H9 (cell line): ENCODE measurements around the gene CABLES2. TPM values are rescaled to one million over a fixed set of nuclear protein-coding genes. Genes with fewer than 3 reads are reported as not detected.

Source experiments
- DNase-seq: peaks from one replicate; pipeline ENCODE4 v3.0.0-alpha.2; 2017
- H2AFZ ChIP-seq: one replicate; pipeline ENCODE4 v1.6.1; 2013; ENCODE audit warnings: mild to moderate bottlenecking, low read length, control low read depth, moderate library complexity
- H2AK5ac ChIP-seq: 2 replicates; pipeline ENCODE4 v1.6.1; 2013; ENCODE audit warnings: low read length, control low read depth, mixed read lengths; ENCODE audit not compliant: insufficient read length
- H2BK120ac ChIP-seq: one replicate; pipeline ENCODE4 v1.6.1; 2013; ENCODE audit warnings: low read depth, mild to moderate bottlenecking, low read length, control low read depth, inconsistent platforms; ENCODE audit not compliant: poor library complexity, severe bottlenecking
- H2BK12ac ChIP-seq: 2 replicates; pipeline ENCODE4 v1.6.1; 2013; ENCODE audit warnings: low read length, control low read depth, mixed read lengths, low read depth; ENCODE audit not compliant: insufficient read length
- H2BK15ac ChIP-seq: 2 replicates; pipeline ENCODE4 v1.6.1; 2013; ENCODE audit warnings: low read depth, low read length, control low read depth
- H2BK20ac ChIP-seq: one replicate; pipeline ENCODE4 v1.6.1; 2013; ENCODE audit warnings: low read depth, mild to moderate bottlenecking, low read length, control low read depth, inconsistent platforms; ENCODE audit not compliant: poor library complexity, severe bottlenecking
- H2BK5ac ChIP-seq: 2 replicates; pipeline ENCODE4 v1.6.1; 2013; ENCODE audit warnings: low read length, control low read depth, mixed read lengths; ENCODE audit not compliant: insufficient read length
- H3K14ac ChIP-seq: 2 replicates; pipeline ENCODE4 v1.6.1; 2013; ENCODE audit warnings: low read length, control low read depth; ENCODE audit not compliant: insufficient read depth
- H3K18ac ChIP-seq: 2 replicates; pipeline ENCODE4 v1.6.1; 2013; ENCODE audit warnings: low read depth, mild to moderate bottlenecking, mixed read lengths, low read length, control low read depth; ENCODE audit not compliant: insufficient read length
- H3K23ac ChIP-seq: 2 replicates; pipeline ENCODE4 v1.6.1; 2013; ENCODE audit warnings: low read length, control low read depth, mixed read lengths, low read depth; ENCODE audit not compliant: insufficient read length
- H3K23me2 ChIP-seq: 2 replicates; pipeline ENCODE4 v1.6.1; 2013; ENCODE audit warnings: low read depth, mild to moderate bottlenecking, mixed read lengths, low read length, control low read depth; ENCODE audit not compliant: insufficient read length, poor library complexity, severe bottlenecking
- H3K27ac ChIP-seq: 2 replicates; pipeline ENCODE4 v1.5.1; 2013; ENCODE audit warnings: low read length, control low read depth, mixed read lengths, low read depth; ENCODE audit not compliant: insufficient read length
- H3K27me3 ChIP-seq: 2 replicates; pipeline ENCODE4 v1.6.1; 2013; ENCODE audit warnings: low read length, control low read depth, inconsistent platforms; ENCODE audit not compliant: insufficient read depth
- H3K4ac ChIP-seq: 2 replicates; pipeline ENCODE4 v1.6.1; 2013; ENCODE audit warnings: low read depth, mild to moderate bottlenecking, control low read depth, inconsistent platforms, low read length, moderate library complexity
- H3K4me1 ChIP-seq: 2 replicates; pipeline ENCODE4 v1.6.1; 2013; ENCODE audit warnings: low read length, control low read depth, inconsistent platforms; ENCODE audit not compliant: insufficient read depth
- H3K4me2 ChIP-seq: 2 replicates; pipeline ENCODE4 v1.6.1; 2013; ENCODE audit warnings: low read length, control low read depth, mixed read lengths; ENCODE audit not compliant: insufficient read length, insufficient read depth
- H3K56ac ChIP-seq: 2 replicates; pipeline ENCODE4 v1.6.1; 2013; ENCODE audit warnings: low read depth, mild to moderate bottlenecking, mixed read lengths, low read length, control low read depth; ENCODE audit not compliant: insufficient read length
- H3K79me1 ChIP-seq: 2 replicates; pipeline ENCODE4 v1.6.1; 2013; ENCODE audit warnings: low read depth, mild to moderate bottlenecking, moderate library complexity, low read length, control low read depth, inconsistent platforms; ENCODE audit not compliant: insufficient read depth, poor library complexity, severe bottlenecking
- H3K79me2 ChIP-seq: 2 replicates; pipeline ENCODE4 v1.6.1; 2013; ENCODE audit warnings: low read length, control low read depth, inconsistent platforms; ENCODE audit not compliant: insufficient read depth
- H3K9ac ChIP-seq: 2 replicates; pipeline ENCODE4 v1.6.1; 2013; ENCODE audit warnings: low read length, control low read depth, mixed read lengths; ENCODE audit not compliant: insufficient read length; ENCODE audit errors: extremely low read depth
- H3K9me3 ChIP-seq: one replicate; pipeline ENCODE4 v1.6.1; 2013; ENCODE audit warnings: low read depth, low read length, inconsistent platforms; ENCODE audit not compliant: control insufficient read depth
- H3T11ph ChIP-seq: one replicate; pipeline ENCODE4 v1.6.1; 2013; ENCODE audit warnings: mild to moderate bottlenecking, low read length, control low read depth, inconsistent platforms
- H4K20me1 ChIP-seq: one replicate; pipeline ENCODE4 v1.6.1; 2013; ENCODE audit not compliant: control insufficient read depth, insufficient read length, insufficient read depth
- H4K5ac ChIP-seq: 2 replicates; pipeline ENCODE4 v1.6.1; 2013; ENCODE audit warnings: low read depth, mild to moderate bottlenecking, mixed read lengths, low read length, control low read depth; ENCODE audit not compliant: insufficient read length
- H4K8ac ChIP-seq: replicated peaks from 2 replicates; pipeline ENCODE4 v1.6.1; 2013; ENCODE audit warnings: low read length, control low read depth, mixed read lengths, low read depth; ENCODE audit not compliant: insufficient read length
- H4K91ac ChIP-seq: 2 replicates; pipeline ENCODE4 v1.6.1; 2013; ENCODE audit warnings: low read depth, mild to moderate bottlenecking, moderate library complexity, mixed read lengths, low read length, control low read depth; ENCODE audit not compliant: insufficient read length
- H3K27ac Mint-ChIP-seq, 3 experiments: 2 replicates in 2 of 3; 3 replicates in 1 of 3; pipeline ENCODE4 v1.8.0; 2020 to 2021; ENCODE audit warnings: mixed read lengths in 3 of 3, mild to moderate bottlenecking in 1 of 3, moderate library complexity in 1 of 3
- H3K27me3 Mint-ChIP-seq: 2 replicates; pipeline ENCODE4 v1.8.0; 2021; ENCODE audit warnings: low read depth, mild to moderate bottlenecking, moderate library complexity, mixed read lengths
- H3K36me3 Mint-ChIP-seq, 3 experiments: 2 replicates in 2 of 3; 3 replicates in 1 of 3; pipeline ENCODE4 v1.8.0; 2020 to 2021; ENCODE audit warnings: low read depth in 3 of 3, mixed read lengths in 3 of 3; ENCODE audit not compliant: insufficient read depth in 1 of 3
- H3K4me1 Mint-ChIP-seq, 2 experiments: 2 replicates each; pipeline ENCODE4 v1.8.0; 2020; ENCODE audit warnings: mixed read lengths in 2 of 2
- H3K4me3 Mint-ChIP-seq, 2 experiments: 2 replicates in 1 of 2; 3 replicates in 1 of 2; pipeline ENCODE4 v1.8.0; 2020 to 2021; ENCODE audit warnings: mild to moderate bottlenecking in 2 of 2, mixed read lengths in 2 of 2, moderate library complexity in 1 of 2
- H3K9me3 Mint-ChIP-seq, 2 experiments: 2 replicates in 1 of 2; 3 replicates in 1 of 2; pipeline ENCODE4 v1.8.0; 2020; ENCODE audit warnings: mild to moderate bottlenecking in 2 of 2, mixed read lengths in 2 of 2, moderate library complexity in 1 of 2
- CTCF ChIP-seq: fragments of 200-600 bp; sonication (generic); conservative IDR thresholded peaks from 3 replicates; pipeline ENCODE4 v1.8.0; 2021; ENCODE audit warnings: antibody characterized with exemption, mild to moderate bottlenecking
- WGBS: extraction: QIAGEN DNeasy Blood & Tissue Kit; methylation state at CpG from one replicate; pipeline ENCODE4 v1.1.7; 2013; ENCODE audit warnings: missing lambda C conversion rate, low lambda C conversion rate, mixed read lengths; ENCODE audit not compliant: insufficient read length; ENCODE audit errors: extremely low coverage; 5-methylcytosine and 5-hydroxymethylcytosine counted together
- total RNA-seq: library from RNA; stranded (reverse); gene quantifications from 2 replicates; pipeline ENCODE4 v1.2.1, GENCODE V29; 2021

CABLES2 gene
- total RNA-seq, 1 experiment from 2014 or later: 10.8 TPM

- Histone ChIP-seq H3K27ac (no peak overlapping the region), H3K14ac (no peak overlapping the region), H2BK5ac (no peak overlapping the region), H4K5ac (no peak overlapping the region), H2AFZ (no peak overlapping the region), H3K79me1 (peaks cover 5% of the 10 kb centered on the region), H4K91ac (no peak overlapping the region), H3K79me2 (peaks cover 4% of the 10 kb centered on the region; the same call in 1 of the 2 replicates), H3K56ac (no peak overlapping the region), H3K23me2 (peaks cover 3% of the 10 kb centered on the region), H3K4ac (no peak overlapping the region; the same call in 1 of the 2 replicates), H3K9ac (no peak overlapping the region), H2BK120ac (no peak overlapping the region), H3K9me3 (no peaks in the 10 kb centered on the region), H3K27me3 (no peaks in the 10 kb centered on the region), H2BK12ac (no peak overlapping the region), H2AK5ac (no peak overlapping the region), H2BK20ac (no peak overlapping the region), H3K4me1 (no peaks in the 10 kb centered on the region; the same call in 1 of the 2 replicates), H3K4me2 (no peak overlapping the region), H2BK15ac (no peak overlapping the region), H4K8ac (no peak overlapping the region), H3K23ac (no peak overlapping the region), H3K18ac (no peak overlapping the region), H3T11ph (no peak overlapping the region), H4K20me1 (no peaks in the 10 kb centered on the region)
- Mint-ChIP-seq H3K4me1 (peaks cover 20 to 41% of the 10 kb centered on the region in 2 experiments), H3K4me3 (no peak overlapping the region), H3K36me3 (peaks cover 0 to 10% (median 6%) of the 10 kb centered on the region in 3 experiments; a peak in 5 of 7 replicates), H3K9me3 (no peaks in the 10 kb centered on the region), H3K27me3 (no peaks in the 10 kb centered on the region), H3K27ac (peak overlapping the region in 1 of 3 experiments; percentile 62; a peak in 2 of 7 replicates)
- DNase-seq: no peak
- no CpG with 5 or more reads among the region's 25 CpGs for WGBS
- no peak for TF ChIP-seq CTCF
Observed at GRCh38 chr20:62357187-62357667, 49.9 kb downstream of the CABLES2 start.
